ENCODE data around the gene MAP7D2.
A peak's percentile ranks its signal among the peaks of the same experiment; 100 is the strongest.
"Not testable (repeated sequence)": the region's sequence is repeated elsewhere in the genome, so short reads cannot be mapped to it uniquely, and the experiment has no call there.

MAP7D2 gene

DNA sequence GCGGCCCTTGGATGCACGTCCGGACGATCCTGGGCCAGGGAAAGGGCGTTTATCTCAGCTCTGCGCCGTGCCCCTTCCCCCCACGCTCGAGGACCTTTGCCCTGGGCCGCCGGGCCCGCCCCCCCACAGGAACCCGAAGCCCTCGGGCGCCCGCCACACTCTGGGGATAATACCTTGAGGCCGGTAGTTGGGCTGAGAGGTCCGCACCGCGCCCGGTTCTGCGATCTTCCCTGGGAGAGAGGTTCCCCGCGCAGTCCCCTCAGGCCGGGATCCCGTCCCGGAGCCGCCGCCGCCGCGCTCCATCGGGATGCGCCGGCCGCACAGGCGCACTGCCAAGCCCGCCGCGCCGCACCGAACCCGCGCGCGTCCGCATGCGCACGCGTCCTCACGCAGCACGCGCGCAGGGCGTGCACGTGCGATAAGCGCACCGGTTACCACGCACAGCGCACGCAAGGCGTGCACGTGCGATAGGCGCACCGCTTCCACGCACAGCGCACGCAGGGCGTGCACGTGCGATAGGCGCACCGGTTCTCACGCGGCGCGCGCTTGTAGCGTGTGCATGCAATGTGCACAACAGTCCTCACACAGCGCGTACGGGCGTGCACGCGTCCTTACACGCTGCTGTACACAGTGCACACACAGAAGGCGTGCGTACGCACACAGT, at the start of gene MAP7D2:
Gene MAP7D2 (minus strand): TSS at position 331 of the 664 bp plus-strand sequence. CDS start 28 bp downstream, at position 303.
- no peaks in the 10 kb centered on the region for H3K36me3 Mint-ChIP-seq
- H3K4me1 Mint-ChIP-seq, result peaks cover 21% of the 10 kb centered on the region
- no peak for DNase-seq
- CTCF ChIA-PET, result no interaction called here
- H3K4me3 Mint-ChIP-seq, result no peak within 1 kb of the TSS
- H3K9me3 Mint-ChIP-seq, result no peaks in the 10 kb centered on the region
- H3K27me3 Mint-ChIP-seq, result peaks cover 35% of the 10 kb centered on the region
- H3K27ac Mint-ChIP-seq, result no peak within 1 kb of the TSS

DNA sequence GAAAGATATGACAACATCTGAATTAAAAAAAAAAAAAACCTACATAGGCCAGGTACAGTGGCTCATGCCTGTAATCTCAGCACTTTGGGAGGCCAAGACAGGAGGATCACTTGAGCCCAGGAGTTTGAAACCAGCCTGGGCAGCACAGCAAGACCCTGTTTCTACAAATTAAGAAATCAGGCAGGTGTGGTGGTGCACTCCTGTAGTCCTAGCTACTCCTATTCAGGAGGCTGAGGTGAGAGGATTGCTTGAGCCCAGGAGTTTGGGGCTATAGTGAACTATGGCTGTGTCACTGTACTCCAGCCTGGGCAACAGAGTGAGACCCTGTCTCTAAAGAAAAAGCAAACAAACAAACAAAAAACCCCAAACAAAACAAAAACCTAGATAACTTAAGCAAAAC, 45.8 kb upstream of the MAP7D2 start:
- H3K27me3 Mint-ChIP-seq, H3K9me3 Mint-ChIP-seq, H3K27ac Mint-ChIP-seq, DNase-seq, CTCF ChIA-PET, H3K4me1 Mint-ChIP-seq, H3K4me3 Mint-ChIP-seq: not testable (repeated sequence)
- H3K36me3 Mint-ChIP-seq, result peaks cover 42% of the 10 kb centered on the region

DNA sequence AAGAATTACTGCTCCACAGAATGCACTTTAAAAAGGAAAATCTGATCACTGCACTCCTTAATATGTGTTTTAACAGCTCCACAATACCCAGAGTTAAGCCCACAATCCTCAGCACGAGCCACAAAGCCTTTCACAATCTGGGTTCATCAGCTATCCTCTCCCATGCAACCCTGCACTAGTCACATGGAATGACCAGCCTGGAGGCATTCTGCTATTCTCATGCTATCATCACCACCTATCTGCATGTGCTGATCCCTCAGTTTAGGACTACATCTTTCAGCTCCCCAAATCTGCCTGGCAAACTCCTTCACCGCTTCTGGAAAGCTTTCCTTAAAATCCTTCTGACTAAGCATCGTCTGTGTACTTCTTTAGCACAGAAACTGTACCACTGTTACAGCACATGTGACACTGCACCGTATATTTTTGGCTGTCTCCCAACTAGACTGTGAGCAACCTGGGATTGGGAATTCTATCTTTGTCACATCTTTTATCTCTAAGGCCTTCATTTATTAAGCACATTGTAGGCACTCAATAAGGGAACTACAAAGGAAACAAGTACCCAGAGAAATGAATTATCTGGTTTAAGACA, 43.2 kb upstream of the MAP7D2 start:
- DNase-seq, result no peak
- no peak overlapping the region for H3K27ac Mint-ChIP-seq
- H3K4me3 Mint-ChIP-seq, result no peak overlapping the region
- H3K27me3 Mint-ChIP-seq, result no peaks in the 10 kb centered on the region
- CTCF ChIA-PET, result no interaction called here
- H3K4me1 Mint-ChIP-seq, result no peaks in the 10 kb centered on the region
- H3K36me3 Mint-ChIP-seq, result peaks cover 38% of the 10 kb centered on the region
- H3K9me3 Mint-ChIP-seq, result no peaks in the 10 kb centered on the region

DNA sequence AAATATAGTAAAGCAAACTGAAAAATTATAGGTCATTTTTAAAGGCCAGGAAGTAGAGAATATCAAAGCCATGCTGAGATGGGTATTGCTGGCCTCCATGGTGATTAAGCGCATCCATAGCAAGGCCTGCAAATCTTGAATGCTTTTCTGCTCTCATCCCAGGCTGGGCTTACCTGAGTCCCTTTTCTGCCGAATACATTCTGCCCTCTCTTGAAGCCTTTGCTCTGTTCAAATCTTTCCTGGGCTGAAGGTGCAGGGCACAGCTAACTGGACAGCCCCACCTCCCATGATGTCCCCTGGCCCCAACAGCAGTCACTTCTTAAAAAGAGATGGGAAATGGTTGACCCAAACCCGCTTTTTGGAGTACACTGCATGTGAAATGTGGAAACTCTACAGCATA, 35.0 kb upstream of the MAP7D2 start:
- CTCF ChIA-PET, result no interaction called here
- H3K4me3 Mint-ChIP-seq, result no peak overlapping the region
- no peaks in the 10 kb centered on the region for H3K4me1 Mint-ChIP-seq
- no peak overlapping the region for H3K27ac Mint-ChIP-seq
- no peak for DNase-seq
- peaks cover 41% of the 10 kb centered on the region for H3K36me3 Mint-ChIP-seq
- no peaks in the 10 kb centered on the region for H3K27me3 Mint-ChIP-seq
- H3K9me3 Mint-ChIP-seq, result no peaks in the 10 kb centered on the region

DNA sequence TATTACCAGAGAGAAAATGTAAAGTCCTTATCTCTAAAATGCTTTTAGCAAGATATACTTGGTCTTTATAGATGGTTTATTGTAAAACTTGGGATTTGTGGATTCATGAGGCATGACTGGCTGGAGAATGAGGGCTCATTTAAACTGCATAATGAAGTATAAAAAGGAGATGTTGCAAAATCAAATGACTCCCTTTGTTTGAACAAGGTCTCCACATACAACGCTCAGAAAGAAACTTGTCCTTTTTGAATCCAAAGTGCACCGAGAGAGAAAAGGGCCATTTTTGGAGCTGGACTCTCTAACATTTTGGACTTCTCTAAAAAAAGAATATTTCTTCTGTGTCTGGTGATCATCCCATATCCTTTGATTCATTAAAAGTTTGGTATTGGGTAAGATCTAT, 32.6 kb upstream of the MAP7D2 start:
- Mint-ChIP-seq H3K4me1 (peaks cover 4% of the 10 kb centered on the region), H3K27me3 (no peaks in the 10 kb centered on the region), H3K36me3 (peaks cover 32% of the 10 kb centered on the region), H3K27ac (no peak overlapping the region), H3K4me3 (no peak overlapping the region), H3K9me3 (no peaks in the 10 kb centered on the region)
- CTCF ChIA-PET, result no interaction called here
- DNase-seq, result no peak

DNA sequence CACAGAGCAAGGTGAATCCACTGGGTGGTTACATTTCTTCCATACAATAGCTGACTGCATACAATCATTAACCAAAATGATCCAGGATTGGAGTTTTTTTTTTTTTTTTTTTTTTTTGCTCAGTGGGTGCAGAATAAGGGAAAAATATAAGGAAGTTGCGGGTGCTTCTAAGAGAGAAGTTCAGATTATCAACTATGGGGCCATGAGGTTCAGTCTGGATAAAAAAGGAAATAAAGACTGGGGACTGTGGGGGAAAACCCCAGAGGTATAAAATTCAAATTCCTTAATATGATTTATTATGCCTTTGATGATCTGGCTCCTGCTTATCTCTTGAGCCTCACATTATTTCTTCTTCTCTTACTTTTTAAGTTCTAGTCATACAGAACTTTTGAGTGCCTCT, 30.9 kb upstream of the MAP7D2 start:
- CTCF ChIA-PET, result interaction anchor here (0.7 kb wide), 1 partner anchor 16 kb away, joined by 4 read pairs; no protein-coding TSS in a partner anchor
- Mint-ChIP-seq H3K36me3 (peaks cover 28% of the 10 kb centered on the region), H3K4me1 (peaks cover 9% of the 10 kb centered on the region), H3K27ac (no peak overlapping the region), H3K9me3 (no peaks in the 10 kb centered on the region), H3K27me3 (no peaks in the 10 kb centered on the region), H3K4me3 (no peak overlapping the region)
- DNase-seq, result no peak

DNA sequence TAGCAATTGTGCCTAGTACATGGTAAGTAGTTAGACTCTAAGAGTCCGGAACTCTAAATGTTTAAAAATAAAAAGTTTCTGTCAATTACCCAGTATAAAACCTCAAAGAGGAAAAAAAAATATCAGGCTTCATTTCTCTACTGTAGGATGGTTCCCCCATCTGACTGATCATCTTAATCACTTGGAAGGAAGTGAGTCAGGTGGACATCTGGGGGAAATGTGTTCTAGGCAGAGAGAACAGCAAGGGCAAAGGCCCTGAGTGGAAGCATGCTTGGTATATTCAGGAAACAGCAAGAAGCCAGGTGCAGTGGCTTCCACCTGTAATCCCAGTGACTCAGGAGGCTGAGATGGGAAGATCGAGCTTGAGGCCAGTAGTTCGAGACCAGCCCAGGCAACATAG, 27.8 kb upstream of the MAP7D2 start:
- no peak for DNase-seq
- Mint-ChIP-seq H3K4me3 (no peak overlapping the region), H3K36me3 (peaks cover 16% of the 10 kb centered on the region), H3K27me3 (no peaks in the 10 kb centered on the region), H3K4me1 (peaks cover 19% of the 10 kb centered on the region), H3K9me3 (no peaks in the 10 kb centered on the region), H3K27ac (no peak overlapping the region)
- CTCF ChIA-PET, result no interaction called here

DNA sequence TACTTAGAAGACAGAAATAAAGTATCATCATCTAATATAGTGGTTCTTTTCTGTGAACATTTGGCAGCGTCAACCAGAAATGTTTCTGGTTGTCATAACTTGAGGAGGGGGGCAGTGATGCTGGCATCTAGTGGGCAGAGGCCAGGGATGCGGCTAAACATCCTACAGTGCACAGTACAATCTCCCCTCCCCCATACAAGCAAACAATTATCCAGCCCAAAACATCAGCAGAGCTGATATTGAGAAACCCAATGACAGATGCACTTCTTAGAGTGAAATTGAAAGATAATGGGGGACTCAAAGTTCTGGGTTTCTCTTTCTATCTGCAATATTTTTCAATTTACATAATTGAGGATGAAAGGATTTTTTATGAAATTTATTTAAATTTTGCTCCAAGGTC, 26.9 kb upstream of the MAP7D2 start:
- CTCF ChIA-PET, result no interaction called here
- peaks cover 16% of the 10 kb centered on the region for H3K36me3 Mint-ChIP-seq
- peaks cover 25% of the 10 kb centered on the region for H3K4me1 Mint-ChIP-seq
- no peaks in the 10 kb centered on the region for H3K9me3 Mint-ChIP-seq
- no peak overlapping the region for H3K27ac Mint-ChIP-seq
- no peaks in the 10 kb centered on the region for H3K27me3 Mint-ChIP-seq
- no peak for DNase-seq
- H3K4me3 Mint-ChIP-seq, result no peak overlapping the region

DNA sequence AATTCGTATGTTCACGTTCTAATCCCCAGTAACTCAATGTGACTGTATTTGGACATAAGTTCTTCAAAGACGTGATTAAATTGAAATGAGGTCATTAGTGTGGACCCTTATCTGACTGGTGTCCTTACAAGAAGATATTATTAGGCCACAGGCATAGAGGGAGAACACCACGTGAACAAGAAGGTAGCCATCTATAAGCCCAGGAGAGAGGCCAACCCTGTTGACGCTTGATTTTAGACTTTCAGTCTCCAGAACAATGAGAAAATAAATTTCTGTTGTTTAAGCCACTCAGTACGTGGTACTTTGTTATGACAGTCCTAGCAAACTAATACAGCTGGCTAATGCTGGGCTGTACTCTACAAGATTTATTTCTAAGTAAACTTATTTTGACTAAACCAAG, 26.4 kb upstream of the MAP7D2 start:
- DNase-seq, result no peak
- no peaks in the 10 kb centered on the region for H3K27me3 Mint-ChIP-seq
- peaks cover 14% of the 10 kb centered on the region for H3K36me3 Mint-ChIP-seq
- peak overlapping the region; percentile 77 for H3K27ac Mint-ChIP-seq
- CTCF ChIA-PET, result no interaction called here
- H3K4me3 Mint-ChIP-seq, result peak overlapping the region; percentile 35
- peaks cover 25% of the 10 kb centered on the region for H3K4me1 Mint-ChIP-seq
- H3K9me3 Mint-ChIP-seq, result no peaks in the 10 kb centered on the region

DNA sequence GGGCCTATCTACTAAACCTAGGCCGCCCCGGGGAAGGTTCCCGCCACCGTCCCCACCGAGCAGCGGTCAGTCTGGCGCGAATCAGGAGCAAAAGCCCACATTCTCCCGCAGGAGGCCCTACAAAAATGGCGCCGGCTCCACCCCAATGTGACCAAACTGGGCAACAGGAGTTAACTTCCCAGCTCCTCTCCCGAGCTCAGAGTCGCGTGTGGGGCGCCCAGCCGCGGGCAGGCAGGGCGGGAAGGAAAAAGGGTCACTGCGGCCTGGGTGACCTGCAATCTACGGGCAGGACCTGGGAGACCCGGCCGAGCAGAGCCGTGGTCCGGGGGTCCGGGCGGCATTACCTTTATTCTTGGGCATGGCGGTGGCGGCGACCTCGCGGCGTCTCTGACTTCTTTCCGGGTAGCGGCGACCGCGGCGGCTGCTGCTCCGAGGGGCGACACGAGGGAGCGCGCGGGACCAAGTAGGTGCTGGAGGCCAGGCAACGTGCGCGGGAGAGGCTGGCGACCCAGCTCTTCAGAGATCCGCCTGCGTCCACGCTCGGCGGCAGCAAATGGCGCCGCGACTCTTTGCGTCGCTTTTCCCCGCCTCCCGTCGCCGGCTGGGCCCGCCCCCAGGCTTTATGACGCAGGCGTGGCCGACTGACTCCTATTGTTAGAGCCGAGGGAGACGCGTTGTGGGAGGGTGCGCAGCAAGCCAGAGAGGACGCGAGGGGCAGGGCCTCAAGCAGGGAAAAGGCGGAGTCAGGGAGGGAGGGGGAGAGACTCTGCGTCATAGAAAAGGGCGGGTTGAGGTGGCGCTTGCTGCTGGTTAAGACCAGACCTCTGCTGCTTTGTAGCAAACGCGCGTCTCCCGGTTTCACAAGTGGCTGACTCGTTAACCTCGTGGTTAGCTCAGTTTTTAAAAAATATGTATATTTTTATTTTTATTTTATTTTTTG, 24.8 kb upstream of the MAP7D2 start, which contains the start of gene EIF1AX:
Gene EIF1AX (minus strand): TSS at position 558 of the 940 bp plus-strand sequence. CDS start 198 bp downstream, at position 360.
- peaks cover 26% of the 10 kb centered on the region for H3K4me1 Mint-ChIP-seq
- H3K27me3 Mint-ChIP-seq, result no peaks in the 10 kb centered on the region
- peak; percentile 96 for DNase-seq
- H3K9me3 Mint-ChIP-seq, result no peaks in the 10 kb centered on the region
- CTCF ChIA-PET, result no interaction called here
- peak within 1 kb of the TSS; percentile 82 for H3K4me3 Mint-ChIP-seq
- H3K27ac Mint-ChIP-seq, result peak within 1 kb of the TSS; percentile 90
- peaks cover 17% of the 10 kb centered on the region for H3K36me3 Mint-ChIP-seq

DNA sequence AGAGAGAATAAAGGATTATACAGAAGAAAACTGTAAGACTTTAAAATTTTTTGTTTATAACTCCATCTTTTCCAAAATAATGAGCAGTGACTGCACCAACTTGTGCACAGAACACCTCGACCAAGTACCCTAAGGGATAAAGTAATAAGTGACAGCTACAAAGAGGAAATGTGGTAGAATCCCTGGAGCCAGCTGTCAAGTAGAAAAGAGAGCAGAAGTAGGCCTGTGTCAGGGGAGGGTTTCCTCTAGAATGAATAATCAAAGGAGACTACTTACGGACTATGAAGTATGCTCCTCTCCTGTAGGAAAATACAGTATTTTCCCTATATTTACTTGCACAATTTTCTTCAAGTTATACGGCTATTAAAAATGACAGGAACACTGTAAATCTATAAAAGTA, 23.7 kb upstream of the MAP7D2 start:
- Mint-ChIP-seq H3K9me3 (no peaks in the 10 kb centered on the region), H3K4me1 (peaks cover 37% of the 10 kb centered on the region), H3K4me3 (peak overlapping the region; percentile 82), H3K36me3 (peaks cover 25% of the 10 kb centered on the region), H3K27ac (peak overlapping the region; percentile 90), H3K27me3 (no peaks in the 10 kb centered on the region)
- CTCF ChIA-PET, result no interaction called here
- DNase-seq, result no peak

DNA sequence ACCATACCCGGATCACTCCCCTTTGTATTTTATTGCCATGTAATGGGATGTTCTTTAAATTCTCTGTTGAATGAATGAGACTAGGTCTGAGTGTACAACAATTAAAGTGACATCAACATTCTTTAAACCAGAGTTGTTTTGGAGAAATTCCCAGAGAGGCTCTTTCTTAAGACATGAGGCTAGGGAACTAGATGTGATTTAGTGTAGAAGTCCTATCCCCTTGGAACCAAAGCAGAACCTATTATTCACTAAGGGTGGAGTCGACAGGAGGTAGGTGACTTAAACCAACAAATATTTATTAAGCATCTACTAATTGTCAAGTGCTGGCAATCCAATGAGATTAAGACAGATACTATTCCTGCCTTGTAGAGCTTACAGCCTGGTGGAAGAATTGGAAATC, 23.3 kb upstream of the MAP7D2 start:
- H3K36me3 Mint-ChIP-seq, result peaks cover 26% of the 10 kb centered on the region
- peaks cover 37% of the 10 kb centered on the region for H3K4me1 Mint-ChIP-seq
- no peaks in the 10 kb centered on the region for H3K27me3 Mint-ChIP-seq
- CTCF ChIA-PET, result no interaction called here
- peak overlapping the region; percentile 82 for H3K4me3 Mint-ChIP-seq
- no peak for DNase-seq
- H3K9me3 Mint-ChIP-seq, result no peaks in the 10 kb centered on the region
- H3K27ac Mint-ChIP-seq, result peak overlapping the region; percentile 49

DNA sequence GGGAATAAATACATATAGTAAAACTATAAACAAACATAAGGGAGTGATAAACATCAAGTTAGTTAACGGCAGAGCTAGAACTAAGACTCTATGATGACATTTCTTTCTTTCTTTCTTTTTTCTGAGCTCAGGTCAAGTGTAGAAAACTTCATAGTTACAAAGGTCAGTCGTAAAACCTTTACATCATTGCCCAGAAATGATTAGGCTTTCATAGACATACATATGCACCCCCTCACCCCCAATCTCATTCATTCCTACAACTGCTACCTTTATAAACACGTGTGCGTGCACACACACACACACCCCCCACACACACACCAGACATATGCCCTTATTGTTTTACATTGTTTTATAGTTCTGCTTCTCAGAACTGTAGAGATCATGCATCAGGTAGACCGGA, 19.2 kb upstream of the MAP7D2 start:
- no peak overlapping the region for H3K4me3 Mint-ChIP-seq
- H3K36me3 Mint-ChIP-seq, result peaks cover 33% of the 10 kb centered on the region
- H3K9me3 Mint-ChIP-seq, result no peaks in the 10 kb centered on the region

DNA sequence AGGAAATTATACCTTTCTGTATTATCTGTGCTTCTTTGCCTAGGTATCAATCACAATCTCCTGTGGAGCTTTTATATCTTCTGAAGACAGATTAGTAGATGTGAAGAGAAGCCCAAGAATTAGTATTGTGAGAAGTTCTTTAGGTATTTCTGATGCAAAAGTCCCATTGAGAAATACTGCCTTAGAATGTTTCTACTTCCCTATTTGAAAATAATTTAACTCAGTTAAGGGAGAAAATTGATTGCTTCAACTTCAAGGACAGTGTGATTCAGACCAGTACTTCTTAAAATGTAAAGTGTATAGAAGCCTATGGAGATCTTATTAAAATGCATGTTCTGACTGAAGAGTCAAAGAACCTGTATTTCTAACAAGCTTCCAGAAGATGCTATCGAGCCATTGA, 16.0 kb upstream of the MAP7D2 start:
- H3K4me1 Mint-ChIP-seq, result peaks cover 12% of the 10 kb centered on the region
- CTCF ChIA-PET, result no interaction called here

More for the DNA sequence above, 19.2 kb upstream of the MAP7D2 start:
- DNase-seq, result no peak
- Mint-ChIP-seq H3K27me3 (no peaks in the 10 kb centered on the region), H3K4me1 (peaks cover 28% of the 10 kb centered on the region), H3K27ac (no peak overlapping the region)
- CTCF ChIA-PET, result no interaction called here

More for the DNA sequence above, 16.0 kb upstream of the MAP7D2 start:
- no peaks in the 10 kb centered on the region for H3K9me3 Mint-ChIP-seq
- no peak overlapping the region for H3K27ac Mint-ChIP-seq
- DNase-seq, result no peak
- H3K4me3 Mint-ChIP-seq, result no peak overlapping the region
- H3K27me3 Mint-ChIP-seq, result no peaks in the 10 kb centered on the region
- peaks cover 29% of the 10 kb centered on the region for H3K36me3 Mint-ChIP-seq
